ENCODE results near the gene PFKP.
A peak's percentile ranks its signal among the peaks of the same experiment; 100 is the strongest.

PFKP gene

DNA sequence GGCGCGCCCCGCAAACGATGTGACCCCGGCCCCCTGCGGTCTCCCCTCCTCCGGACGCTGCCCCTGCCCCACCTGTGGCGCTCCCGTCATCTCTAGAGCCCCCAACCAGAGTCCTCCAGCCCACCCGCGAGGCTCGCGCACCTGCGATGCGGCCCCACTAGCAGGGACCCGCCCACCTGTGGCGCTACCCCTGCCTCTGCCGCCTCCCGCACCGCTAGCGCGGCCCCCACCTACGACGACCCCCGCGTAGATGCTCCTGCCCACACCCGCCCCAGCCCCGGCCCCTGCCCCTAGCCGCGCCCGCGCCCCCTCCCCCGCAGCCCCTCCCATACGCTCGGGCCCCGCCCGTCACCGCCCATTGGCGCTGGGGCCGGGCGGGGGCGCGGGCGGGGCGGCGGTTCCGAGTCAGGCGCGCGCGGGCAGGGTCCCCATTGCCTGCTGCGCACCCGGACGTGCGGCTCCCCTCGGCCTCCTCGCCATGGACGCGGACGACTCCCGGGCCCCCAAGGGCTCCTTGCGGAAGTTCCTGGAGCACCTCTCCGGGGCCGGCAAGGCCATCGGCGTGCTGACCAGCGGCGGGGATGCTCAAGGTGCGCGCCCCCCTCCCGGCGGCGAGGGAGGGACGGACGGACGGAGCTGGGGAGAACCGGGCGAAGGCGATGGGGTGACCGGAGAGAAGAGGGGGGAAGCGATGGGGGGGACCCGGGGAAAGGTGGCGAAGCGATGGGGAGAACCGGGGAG is at the start of gene PFKP:
TSS of gene PFKP (plus strand) at position 431 of the 741 bp plus-strand sequence. CDS start at position 479, 48 bp downstream.
- TF ChIP-seq POLR2A (IDR thresholded peaks at IDR 0.05; ENCODE audit: low read depth, low read length): peak; percentile 71; the same call in 1 of the 2 replicates
- DNase-seq (ENCODE audit: insufficient read length, low spot score): peak; percentile 32
- FAIRE-seq: no peak

DNA sequence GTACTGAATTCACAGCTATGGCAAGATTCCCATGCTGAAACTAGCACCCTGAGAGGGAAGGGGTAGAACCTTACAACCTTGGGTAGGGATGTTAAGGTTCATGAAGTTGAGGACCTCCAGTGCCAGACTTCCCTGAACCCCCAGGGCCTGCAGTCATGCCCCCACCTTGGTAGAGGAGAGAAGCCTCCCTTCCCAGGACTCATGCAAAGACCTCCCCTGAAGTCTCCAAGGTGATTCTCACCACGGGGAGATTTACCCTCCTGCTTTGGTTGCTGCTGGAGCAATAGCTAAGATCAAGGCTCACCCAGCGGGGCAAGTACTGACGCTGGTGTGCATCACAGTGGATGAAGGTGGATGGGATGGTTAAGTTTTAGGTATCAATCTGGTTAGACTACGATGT is 49.1 kb upstream of the PFKP start:
- FAIRE-seq: no peak
- no peak for TF ChIP-seq POLR2A (IDR thresholded peaks at IDR 0.05; ENCODE audit: low read depth, low read length)
- DNase-seq (ENCODE audit: insufficient read length, low spot score): no peak

DNA sequence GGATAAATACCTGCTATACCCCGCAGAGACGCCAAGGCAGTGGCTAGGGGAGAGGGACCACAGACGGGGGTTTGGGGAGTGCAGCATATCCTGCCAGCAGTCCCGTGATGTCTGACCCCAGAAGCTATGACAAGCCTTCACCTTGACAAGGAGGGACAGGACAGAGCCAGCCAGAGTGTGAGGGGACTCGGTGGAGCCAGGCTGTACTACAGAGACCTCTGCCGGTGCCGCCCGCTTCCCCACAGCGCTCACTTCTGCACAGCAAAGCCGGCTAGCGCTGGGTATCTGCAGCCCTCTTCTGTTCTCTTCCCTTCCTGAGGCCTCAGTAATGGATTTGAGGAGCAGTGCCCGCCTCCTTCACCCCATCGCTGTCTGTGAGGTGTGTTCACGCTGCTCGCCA is 47.0 kb upstream of the PFKP start:
- DNase-seq (ENCODE audit: insufficient read length, low spot score): no peak
- TF ChIP-seq POLR2A (IDR thresholded peaks at IDR 0.05; ENCODE audit: low read depth, low read length): no peak
- FAIRE-seq: no peak

DNA sequence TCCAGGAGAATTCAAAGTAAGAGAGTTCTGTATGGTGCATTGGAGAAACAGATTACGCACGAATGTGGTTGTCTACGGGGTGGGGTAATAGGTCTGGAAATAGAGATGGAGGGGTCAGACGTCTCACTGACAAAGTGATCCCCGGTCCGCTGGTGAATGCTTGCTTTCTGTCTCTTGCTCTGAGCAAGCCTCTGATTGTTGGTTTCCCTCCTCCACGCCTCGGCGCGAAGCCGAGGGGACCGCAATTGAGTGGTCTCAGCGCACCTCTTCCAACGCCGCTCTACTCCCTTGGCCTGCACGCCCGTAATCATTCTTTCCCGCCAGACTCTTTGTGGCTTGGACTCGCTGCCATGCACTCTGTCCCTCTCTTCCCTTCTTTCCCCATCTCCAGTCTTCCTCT is 46.5 kb upstream of the PFKP start:
- TF ChIP-seq POLR2A (IDR thresholded peaks at IDR 0.05; ENCODE audit: low read depth, low read length): no peak
- DNase-seq (ENCODE audit: insufficient read length, low spot score) (no peak), FAIRE-seq (no peak)

DNA sequence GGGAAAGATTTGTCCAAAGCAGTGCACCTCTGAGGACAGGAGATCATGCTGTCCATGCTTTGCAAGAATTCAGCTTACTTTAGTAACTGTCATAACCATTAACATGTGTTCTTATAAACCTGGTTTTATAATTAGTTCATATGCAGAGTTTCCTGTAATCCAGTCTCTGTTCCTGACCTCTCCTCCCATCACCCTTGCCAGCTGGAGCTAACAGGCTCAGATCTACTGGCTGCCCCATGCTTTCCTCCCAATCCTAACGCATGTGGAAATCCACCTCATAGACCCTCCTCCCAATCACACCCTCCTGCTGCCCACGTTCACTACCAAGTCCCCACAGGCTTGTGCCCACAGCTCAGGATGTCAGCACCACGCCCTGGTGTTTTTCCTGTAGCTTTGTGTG is 45.3 kb upstream of the PFKP start:
- no peak for FAIRE-seq
- no peak for DNase-seq (ENCODE audit: insufficient read length, low spot score)
- TF ChIP-seq POLR2A (IDR thresholded peaks at IDR 0.05; ENCODE audit: low read depth, low read length): no peak

DNA sequence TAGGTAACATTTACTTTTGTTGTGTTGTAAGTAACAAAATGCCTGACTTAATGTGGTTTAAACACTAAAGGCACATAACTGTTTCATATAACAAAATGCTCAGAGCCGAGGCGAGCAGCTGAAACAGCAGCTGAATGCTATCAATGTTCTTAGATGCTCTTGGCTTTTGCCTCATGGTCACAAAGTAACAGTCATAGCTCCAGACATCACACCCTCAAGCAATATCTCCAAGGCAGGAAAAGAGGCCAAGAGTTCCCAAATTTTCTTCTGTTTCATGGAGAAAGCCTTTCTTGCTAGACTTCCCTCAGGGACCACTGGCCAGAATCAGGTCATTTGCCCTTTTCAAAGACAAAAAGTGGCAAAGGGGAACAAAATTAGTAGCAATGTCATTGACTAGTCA is 43.5 kb upstream of the PFKP start:
- TF ChIP-seq POLR2A (IDR thresholded peaks at IDR 0.05; ENCODE audit: low read depth, low read length): no peak
- DNase-seq (ENCODE audit: insufficient read length, low spot score) (no peak), FAIRE-seq (no peak)

DNA sequence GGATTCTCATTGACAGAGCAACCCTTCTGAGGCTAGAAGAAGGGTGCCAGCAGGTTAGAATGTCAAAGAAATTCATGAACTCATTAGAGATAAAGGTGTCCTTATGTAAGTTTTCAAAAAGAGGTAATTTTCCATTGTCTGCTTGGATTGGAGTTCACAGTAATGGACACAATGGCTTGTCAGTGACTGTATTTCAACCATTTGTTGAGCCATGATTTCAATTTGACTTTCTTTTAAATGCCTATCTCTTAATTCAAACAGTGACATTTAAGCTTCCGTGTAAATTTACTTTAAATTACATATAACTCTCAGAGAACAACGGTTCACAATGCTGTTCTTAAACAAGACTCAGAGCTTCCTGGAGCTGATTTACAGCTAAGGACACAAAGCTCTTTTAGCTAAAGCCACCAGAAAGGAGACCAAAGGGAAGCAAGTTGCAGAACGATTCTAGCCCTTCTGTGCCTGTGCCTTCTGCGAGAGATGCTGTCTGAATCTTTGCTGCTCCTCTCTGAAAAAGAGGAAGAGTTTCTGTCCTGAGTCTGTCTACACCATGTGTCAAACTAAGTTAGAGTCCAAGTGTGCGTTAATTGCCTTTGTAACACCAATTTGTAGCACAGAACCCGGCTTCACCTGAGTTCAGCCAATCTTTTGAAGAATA is 42.2 kb upstream of the PFKP start:
- DNase-seq (ENCODE audit: insufficient read length, low spot score) (no peak), FAIRE-seq (no peak)
- no peak for TF ChIP-seq POLR2A (IDR thresholded peaks at IDR 0.05; ENCODE audit: low read depth, low read length)

DNA sequence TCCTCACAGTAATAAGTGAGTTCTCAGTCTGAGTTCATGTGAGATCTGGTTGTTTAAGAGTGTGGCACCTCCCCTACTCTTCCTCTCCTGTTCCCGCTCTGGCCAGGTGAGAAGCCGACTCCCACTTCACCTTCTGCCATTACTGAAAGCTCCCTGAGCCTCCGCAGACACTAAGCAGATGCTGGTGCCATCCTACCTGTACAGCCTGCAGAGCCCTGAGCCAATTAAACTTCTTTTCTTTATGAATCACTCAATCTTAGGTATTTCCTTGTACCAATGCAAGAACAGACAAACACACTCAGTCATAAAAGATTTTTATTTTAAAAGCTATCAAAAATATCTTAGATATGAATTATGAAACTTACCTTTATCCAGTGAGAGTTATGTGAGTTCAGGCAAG is 39.5 kb upstream of the PFKP start:
- no peak for FAIRE-seq
- no peak for TF ChIP-seq POLR2A (IDR thresholded peaks at IDR 0.05; ENCODE audit: low read depth, low read length)
- no peak for DNase-seq (ENCODE audit: insufficient read length, low spot score)

DNA sequence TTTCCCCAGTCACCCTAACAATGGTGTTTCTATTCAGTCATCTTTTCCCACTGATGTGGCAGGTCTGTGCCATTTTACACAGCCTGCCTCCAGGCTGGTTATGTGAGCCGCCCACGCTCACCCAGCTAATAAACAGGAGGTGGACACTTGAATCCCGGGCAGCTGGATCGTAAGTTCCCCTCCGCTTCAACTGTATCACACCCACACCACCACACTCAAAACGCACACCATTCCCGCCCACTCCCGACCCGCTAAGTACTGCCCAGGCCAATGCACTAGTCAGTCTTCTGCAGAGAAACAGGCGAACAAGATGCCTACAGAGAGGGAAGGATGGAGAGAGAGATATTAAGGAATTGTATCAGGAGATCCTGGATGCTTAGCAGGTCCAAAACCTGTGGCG is 38.9 kb upstream of the PFKP start:
- no peak for TF ChIP-seq POLR2A (IDR thresholded peaks at IDR 0.05; ENCODE audit: low read depth, low read length)
- FAIRE-seq (no peak), DNase-seq (ENCODE audit: insufficient read length, low spot score) (no peak)

DNA sequence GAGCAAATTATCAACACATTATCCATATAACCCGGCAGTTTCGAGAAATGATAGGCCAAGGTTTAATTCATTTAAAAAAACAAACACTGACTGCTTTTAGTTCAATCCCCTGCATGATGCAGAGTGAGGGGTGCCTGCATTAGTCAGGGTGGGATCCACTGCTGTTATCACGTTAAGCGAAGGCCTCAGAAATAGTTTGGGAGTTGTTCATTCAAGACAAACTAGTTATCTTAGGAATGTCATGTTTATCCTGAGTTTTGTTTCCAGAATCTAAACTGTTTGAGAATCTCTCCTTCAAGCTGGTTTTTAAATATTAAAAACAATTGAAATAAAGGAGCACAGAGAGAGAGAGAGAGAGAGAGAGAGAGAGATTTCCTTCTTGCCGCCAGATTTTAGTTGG is 36.6 kb upstream of the PFKP start:
- DNase-seq (ENCODE audit: insufficient read length, low spot score) (no peak), FAIRE-seq (no peak)
- no peak for TF ChIP-seq POLR2A (IDR thresholded peaks at IDR 0.05; ENCODE audit: low read depth, low read length)

DNA sequence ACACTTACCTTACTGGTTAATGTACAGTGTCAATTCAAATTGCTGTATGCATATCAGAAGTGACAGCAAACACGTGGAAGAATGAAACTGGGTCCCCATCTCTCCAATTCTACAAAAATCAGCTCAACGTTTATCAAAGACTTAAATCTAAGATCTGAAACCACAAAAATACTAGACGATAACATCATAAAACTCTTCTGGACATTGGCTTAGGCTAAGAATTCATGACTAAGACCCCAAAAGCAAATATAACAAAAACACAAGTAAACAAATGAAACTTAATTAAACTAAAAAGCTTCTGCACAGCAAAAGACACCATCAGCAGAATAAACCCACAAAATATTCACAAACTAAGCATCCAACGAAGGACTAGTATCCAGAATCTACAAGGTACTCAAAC is 35.9 kb upstream of the PFKP start:
- DNase-seq (ENCODE audit: insufficient read length, low spot score) (no peak), FAIRE-seq (no peak)
- no peak for TF ChIP-seq POLR2A (IDR thresholded peaks at IDR 0.05; ENCODE audit: low read depth, low read length)

DNA sequence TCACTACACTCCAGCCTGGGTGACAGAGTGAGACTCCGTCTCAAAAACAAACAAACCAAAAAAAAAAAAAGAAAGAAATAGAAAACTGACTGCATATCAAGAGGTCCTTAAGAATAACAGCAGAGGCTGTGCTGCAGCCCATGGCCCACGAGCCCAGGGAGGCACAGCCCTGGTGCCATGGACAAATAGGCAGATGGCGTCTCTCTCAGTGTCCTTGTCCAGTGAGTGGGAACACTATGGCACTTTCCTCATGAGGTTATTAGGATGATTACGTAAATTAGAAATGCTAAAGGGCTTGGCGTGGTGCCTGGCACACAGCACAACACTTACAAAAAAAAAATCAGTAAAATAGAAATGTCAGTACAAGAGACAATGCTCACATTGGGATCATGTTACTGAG is 33.4 kb upstream of the PFKP start:
- no peak for TF ChIP-seq POLR2A (IDR thresholded peaks at IDR 0.05; ENCODE audit: low read depth, low read length)
- FAIRE-seq: no peak

DNA sequence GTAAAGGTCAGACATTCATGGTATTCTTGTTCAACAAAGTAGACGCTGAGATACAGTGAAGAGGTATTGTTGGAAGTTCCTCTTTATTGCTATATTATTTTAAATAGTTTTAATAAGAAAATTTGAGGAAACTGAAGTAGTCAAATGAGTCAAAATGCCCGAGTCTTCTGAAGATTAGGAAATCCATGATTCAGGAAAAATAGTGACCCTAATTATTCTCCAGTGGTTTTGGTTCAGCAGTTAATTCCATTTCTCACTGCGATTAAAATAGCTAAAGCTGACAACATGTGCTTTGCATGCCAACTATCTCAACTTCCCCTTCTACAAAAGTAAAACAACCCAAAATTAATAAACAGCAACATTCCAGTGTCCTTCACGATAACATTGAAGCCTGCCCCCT is 32.7 kb upstream of the PFKP start:
- DNase-seq (ENCODE audit: insufficient read length, low spot score): no peak
- TF ChIP-seq POLR2A (IDR thresholded peaks at IDR 0.05; ENCODE audit: low read depth, low read length): no peak
- no peak for FAIRE-seq

More for the DNA sequence above, 33.4 kb upstream of the PFKP start:
- DNase-seq (ENCODE audit: insufficient read length, low spot score): no peak

DNA sequence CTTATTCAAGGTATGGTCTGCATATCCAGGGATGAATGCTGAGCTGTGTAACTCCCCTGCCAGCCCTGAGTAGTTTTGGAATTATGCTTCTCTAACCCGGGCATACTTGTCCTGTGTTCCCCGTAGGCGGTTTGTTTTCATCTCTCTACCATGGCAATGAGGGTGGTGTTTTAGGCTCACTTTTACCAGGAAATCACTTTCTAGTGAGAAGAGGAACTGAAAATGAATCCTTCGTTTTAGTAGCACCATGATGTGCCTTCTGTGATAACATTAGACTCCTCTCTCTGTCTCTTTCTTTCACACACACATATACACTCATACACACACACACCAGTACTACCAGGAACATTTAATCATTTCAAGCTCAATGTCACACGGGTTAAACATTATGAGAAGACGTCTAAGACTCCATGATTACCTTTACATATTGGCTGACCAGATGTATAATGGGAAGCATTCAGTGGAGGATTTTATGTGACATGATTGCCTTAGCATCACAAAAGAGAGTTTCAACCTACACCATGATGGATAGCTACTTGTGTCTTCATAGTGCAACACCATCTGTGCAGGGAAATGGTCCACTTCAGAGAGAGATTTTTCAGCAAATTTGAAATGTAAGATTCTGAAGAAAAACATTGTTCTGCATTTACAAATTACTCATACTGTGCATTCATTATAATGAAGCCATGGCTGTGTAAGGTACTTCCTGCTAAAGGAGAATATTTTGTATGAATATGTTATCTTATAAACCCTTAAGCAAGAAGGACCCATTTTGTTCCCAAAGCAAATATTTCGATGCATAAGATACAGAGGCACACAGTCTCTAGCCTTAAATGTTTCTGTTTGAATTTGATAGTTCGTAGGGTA is 31.0 kb upstream of the PFKP start:
- TF ChIP-seq POLR2A (IDR thresholded peaks at IDR 0.05; ENCODE audit: low read depth, low read length): no peak
- no peak for DNase-seq (ENCODE audit: insufficient read length, low spot score)
- FAIRE-seq: no peak
